Fibroblast of villous mesenchyme (primary cell): ENCODE measurements around the gene BPIFA2. TPM values are rescaled to one million over a fixed set of nuclear protein-coding genes. Genes with fewer than 3 reads are reported as not detected.

Experiments used
- DNase-seq: peaks from one replicate; pipeline ENCODE4 v3.0.0-alpha.2; 2010; ENCODE audit warnings: low read depth
- H3K4me3 ChIP-seq: 2 replicates; pipeline ENCODE4 v1.5.1; 2011; ENCODE audit warnings: low read depth, mild to moderate bottlenecking, low read length
- total RNA-seq: library from RNA; depleted of rRNA; stranded (reverse); fragments of >200 nt; gene quantifications from 2 replicates; pipeline ENCODE4 v1.2.3, GENCODE V29; 2012
- TF ChIP-seq, protein P1 (sequence below): IDR thresholded peaks from 2 replicates; pipeline ENCODE4 v1.5.1; 2012; ENCODE audit warnings: low read depth, mild to moderate bottlenecking, low read length; ENCODE audit not compliant: insufficient read depth

Gene BPIFA2
- total RNA-seq, 1 donor: not detected

DNA sequence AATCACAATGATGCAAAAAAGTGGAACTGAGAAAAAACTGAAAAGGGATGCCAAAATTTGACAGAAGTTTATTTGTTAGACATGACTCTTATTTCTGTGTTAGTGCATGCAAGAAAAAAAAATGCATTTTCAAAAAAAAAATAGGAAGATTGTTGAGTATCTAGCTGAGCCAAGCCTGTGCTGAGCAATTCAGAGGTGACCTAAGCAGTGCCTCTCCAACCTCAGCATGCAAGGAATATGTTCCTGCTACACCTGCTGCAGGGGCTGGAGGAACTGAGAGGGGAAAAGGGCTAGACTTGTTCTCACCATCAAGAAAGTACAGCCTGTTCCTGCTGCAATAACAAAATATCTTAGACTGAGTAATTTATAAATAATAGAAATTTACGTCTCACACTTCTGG is 24.0 kb downstream of the BPIFA2 start:
- H3K4me3 ChIP-seq: no peak overlapping the region
- no peak for DNase-seq
- TF ChIP-seq, protein P1, sequence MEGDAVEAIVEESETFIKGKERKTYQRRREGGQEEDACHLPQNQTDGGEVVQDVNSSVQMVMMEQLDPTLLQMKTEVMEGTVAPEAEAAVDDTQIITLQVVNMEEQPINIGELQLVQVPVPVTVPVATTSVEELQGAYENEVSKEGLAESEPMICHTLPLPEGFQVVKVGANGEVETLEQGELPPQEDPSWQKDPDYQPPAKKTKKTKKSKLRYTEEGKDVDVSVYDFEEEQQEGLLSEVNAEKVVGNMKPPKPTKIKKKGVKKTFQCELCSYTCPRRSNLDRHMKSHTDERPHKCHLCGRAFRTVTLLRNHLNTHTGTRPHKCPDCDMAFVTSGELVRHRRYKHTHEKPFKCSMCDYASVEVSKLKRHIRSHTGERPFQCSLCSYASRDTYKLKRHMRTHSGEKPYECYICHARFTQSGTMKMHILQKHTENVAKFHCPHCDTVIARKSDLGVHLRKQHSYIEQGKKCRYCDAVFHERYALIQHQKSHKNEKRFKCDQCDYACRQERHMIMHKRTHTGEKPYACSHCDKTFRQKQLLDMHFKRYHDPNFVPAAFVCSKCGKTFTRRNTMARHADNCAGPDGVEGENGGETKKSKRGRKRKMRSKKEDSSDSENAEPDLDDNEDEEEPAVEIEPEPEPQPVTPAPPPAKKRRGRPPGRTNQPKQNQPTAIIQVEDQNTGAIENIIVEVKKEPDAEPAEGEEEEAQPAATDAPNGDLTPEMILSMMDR: no peak

DNA sequence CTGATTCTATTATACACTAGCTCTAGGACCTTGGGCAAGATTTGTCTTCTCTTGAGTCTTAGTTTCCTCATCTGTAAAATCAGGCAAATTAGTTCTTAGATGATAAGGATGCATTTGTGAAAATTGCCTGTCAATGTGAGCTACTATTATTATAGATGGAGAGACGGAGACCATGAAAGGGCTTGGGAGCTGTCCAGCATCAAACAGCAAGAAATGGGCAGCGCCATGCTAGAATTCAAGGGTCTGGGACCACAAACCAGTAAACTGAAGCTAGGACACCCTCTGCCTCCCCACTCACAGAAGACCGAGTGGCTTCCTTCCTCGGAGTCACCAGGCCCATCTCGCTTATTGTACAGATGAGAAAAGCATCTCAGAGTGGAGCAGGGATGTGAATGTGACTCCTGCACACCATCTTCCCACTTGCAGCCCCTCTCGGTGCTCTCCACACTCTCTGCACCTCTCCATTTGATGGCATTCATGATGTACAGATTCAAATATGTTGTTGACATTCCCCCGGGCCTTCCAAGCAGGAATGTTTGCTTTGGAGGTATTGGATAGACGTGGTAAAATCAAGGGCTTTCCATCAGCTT is 25.0 kb downstream of the BPIFA2 start:
- DNase-seq: no peak
- no peak overlapping the region for H3K4me3 ChIP-seq
- TF ChIP-seq, protein P1: no peak

DNA sequence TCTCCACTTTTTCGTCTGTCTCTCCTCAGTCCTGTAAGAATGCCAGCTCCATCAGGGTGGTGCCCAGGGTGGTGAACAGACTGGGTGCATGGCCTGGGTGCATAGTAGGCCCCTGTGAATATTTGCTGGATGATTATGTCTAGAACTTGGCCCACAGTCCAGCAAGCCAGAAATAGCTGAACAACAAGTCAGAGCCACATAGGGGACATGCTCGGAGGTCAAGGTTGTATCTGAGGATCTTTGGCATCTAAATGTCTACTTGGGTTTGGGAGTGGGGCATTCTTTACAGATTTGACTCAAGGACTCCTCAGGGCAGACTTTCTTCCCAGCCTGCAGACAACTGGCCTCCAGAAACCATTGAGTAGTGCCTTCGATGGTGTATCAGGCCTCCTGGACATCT is 31.1 kb downstream of the BPIFA2 start:
- TF ChIP-seq, protein P1: no peak
- DNase-seq: no peak
- H3K4me3 ChIP-seq: no peak overlapping the region

GRCh38 chr20:33202451-33202850 is 34.5 kb downstream of the BPIFA2 start:
- DNase-seq: no peak
- no peak overlapping the region for H3K4me3 ChIP-seq
- TF ChIP-seq, protein P1: no peak

DNA sequence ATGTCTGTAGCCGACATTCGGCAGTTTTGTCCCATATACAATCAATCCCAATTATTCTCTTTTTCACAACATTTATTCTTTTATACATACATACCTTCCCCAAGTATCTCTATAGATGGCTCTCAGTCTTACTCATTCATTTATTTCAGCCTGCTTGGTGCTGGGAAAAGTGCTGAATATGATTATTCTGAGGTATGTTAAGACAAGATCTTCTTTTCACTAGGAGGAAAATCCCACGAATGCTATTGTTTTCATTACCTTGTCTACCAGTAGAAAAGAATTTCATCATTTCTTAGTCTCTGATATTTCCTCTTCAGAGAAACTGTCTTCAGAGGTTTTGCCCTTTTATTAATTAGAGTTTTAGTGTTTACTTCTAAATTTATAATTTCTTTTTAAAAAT is 35.5 kb downstream of the BPIFA2 start:
- no peak overlapping the region for H3K4me3 ChIP-seq
- TF ChIP-seq, protein P1: no peak
- DNase-seq: no peak

GRCh38 chr20:33209789-33210188 is 41.8 kb downstream of the BPIFA2 start:
- TF ChIP-seq, protein P1: no peak
- H3K4me3 ChIP-seq: no peak overlapping the region
- DNase-seq: peak; percentile 63

- TF ChIP-seq, protein P1: no peak
- DNase-seq: no peak
- no peak overlapping the region for H3K4me3 ChIP-seq
These were observed 42.4 kb downstream of the BPIFA2 start for GRCh38 chr20:33210371-33210770.
